SK-N-MC (cell line): ENCODE measurements around the gene ITPR2.

Experiments used
- EZH2 ChIP-seq: fragments of 200-600 bp; sonication (generic); IDR thresholded peaks from one replicate; pipeline ENCODE4 v1.6.1; 2017; ENCODE audit warnings: antibody characterized with exemption
- FOXP2 ChIP-seq: optimal IDR thresholded peaks from 2 replicates; pipeline ENCODE3; 2011; ENCODE audit warnings: mild to moderate bottlenecking, moderate library complexity; ENCODE audit not compliant: insufficient read depth; ENCODE audit errors: extremely low read length, control extremely low read depth
- POLR2AphosphoS5 ChIP-seq: IDR thresholded peaks from 2 replicates; pipeline ENCODE4 v1.6.1; 2012; ENCODE audit warnings: mild to moderate bottlenecking, low read depth, low read length, borderline replicate concordance

DNA sequence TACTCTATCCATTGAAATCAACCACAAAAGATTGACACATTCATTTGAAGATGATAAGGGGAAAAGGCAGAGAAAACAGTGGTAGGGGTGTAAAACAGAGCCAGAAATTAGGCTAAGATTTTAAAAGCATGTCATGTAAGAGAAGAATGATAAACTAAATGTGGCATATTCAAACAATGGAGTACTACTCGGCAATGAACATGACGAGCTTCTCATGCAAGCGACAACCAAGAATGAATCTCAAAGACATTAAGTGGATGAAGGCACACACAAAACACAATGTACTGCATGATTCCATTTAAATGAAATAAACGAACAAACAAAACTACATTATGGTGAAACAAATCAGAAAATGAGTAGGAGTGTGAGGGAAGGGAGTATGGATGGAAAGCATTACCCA, 134.8 kb downstream of the ITPR2 start:
- no peak for TF ChIP-seq FOXP2
- TF ChIP-seq POLR2AphosphoS5: no peak
- no peak for TF ChIP-seq EZH2
